GM18507 (cell line): ENCODE results near the gene KLHL3.

Experiments
- DNase-seq: peaks from one replicate; pipeline ENCODE4 v3.0.0; 2011; ENCODE audit warnings: low read depth; ENCODE audit not compliant: insufficient read length; ENCODE audit errors: extremely low spot score
- FAIRE-seq: peaks from 2 replicates; lab custom pipeline; 2011; peaks lifted over from hg19 to GRCh38; lab: Jason Lieb, UNC

KLHL3 gene

GRCh38 chr5:137750436-137750835 is 14.5 kb upstream of the KLHL3 start:
- DNase-seq = no peak
- FAIRE-seq = peak; percentile 35

GRCh38 chr5:137747848-137748247 is 12.0 kb upstream of the KLHL3 start:
- FAIRE-seq (no peak), DNase-seq (no peak)

DNA sequence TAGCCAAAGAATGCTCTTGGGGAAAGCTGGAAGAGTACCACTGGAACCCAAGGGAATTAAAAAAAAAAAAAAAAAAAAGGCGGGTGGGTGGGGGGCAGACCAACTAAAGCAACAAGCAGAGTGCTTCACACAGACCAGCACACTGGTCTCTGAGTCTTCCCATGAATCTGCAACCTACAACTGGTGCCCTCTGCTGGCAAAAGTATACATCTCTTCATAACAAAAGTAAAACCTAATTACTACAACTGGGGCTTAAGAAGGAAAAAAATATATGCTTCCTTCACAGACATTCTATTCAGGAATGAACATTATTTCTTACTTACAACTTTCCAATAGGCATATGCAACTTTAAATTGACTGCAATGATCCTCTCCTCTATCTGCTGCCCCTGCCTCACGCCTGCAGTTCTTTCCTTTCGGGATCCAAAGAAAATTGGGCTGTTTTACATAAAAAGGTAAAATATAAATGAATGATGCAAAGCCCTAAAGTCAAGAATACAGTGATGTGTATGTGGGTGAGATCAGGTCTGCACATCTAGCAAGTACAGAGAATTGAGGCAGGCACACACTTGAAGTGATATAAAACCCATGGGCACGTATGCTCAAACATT is 7.2 kb upstream of the KLHL3 start:
- FAIRE-seq = peak; percentile 83
- no peak for DNase-seq

- DNase-seq (no peak), FAIRE-seq (no peak)
Observed at GRCh38 chr5:137741718-137742117, 5.8 kb upstream of the KLHL3 start.

DNA sequence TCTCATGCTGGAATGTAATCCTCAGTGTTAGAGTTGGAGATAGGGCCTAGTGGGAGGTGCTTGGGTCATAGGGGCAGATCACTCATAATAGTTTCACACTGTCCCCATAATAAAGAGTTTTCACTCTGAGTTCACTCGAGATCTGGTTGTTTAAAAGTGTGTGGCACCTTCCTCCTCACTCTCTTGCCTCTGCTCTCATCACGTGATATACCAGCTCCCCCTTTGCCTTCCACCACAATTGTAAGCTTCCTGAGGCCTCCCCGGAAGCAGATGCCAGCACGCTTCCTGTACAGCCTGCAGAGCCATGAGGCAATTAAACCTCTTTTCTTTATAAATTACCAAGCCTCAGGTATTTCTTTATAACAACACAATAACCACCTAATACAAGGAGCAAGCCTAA is 3.8 kb upstream of the KLHL3 start:
- FAIRE-seq (no peak), DNase-seq (no peak)

DNA sequence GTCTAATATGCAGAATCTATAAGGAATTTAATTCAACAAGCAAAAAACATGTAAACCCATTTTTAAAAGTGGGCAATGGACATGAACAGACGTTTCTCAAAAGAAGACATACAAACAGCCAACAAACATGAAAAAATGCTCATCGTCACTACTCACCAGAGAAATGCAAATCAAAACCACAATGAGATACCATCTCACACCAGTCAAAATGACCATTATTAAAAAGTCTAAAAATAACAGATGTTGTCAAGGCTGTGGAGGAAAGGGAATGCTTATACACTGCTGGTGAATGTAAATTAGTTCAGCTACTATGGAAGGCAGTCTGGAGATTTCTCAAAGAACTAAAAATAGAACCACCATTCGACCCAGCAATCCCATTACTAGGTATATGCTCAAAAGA is 3.1 kb upstream of the KLHL3 start:
- no peak for DNase-seq
- peak; percentile 44 for FAIRE-seq

GRCh38 chr5:137737349-137738131 is 1.7 kb upstream of the KLHL3 start:
- FAIRE-seq = peak; percentile 70
- no peak for DNase-seq

DNA sequence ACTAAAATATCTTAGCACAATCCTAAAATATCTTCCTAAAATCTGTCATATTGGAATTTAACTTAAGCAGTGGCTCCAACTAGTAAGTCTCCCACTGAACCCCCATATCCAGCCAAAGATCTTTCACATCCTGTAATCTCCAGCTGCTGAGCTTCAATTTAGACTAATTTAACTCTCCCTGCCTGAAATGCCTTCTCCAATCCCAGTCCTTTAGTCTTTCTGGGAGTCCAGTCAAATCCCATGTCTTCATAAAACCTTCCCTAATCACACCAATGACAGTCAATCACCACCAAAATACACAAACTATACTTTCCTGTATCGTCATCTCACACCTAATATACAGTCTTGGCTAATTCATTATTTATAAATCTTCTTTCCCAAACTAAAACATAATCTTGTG is 607 bp upstream of the KLHL3 start:
- FAIRE-seq = no peak
- no peak for DNase-seq

DNA sequence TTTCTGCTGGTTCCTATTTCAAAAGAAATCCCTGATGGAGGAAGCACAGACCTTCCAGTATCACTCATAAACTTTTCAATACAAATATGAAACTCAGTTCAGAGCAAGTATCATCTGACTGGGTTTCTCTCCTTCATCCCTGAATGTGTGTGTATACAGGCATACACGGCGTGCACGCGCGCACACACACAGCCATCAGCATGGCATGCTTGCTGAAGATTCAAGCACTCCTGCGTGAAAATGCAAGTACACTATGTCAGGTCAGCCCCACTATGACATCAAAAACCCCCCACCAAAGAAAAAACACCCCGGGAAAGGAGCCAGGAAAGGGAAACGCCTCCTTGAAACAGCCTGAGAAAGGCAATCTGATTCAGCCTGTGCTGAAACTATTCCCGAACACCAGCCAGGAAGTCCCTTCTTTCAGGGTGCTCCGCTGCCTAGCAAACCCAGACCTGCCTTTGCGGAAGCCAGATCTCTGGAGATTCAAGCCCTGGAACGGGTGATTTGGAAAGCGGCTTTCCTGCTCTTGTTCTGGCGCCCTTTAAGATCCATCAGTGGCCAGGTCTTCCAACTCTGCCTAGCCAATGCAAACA is 831 bp downstream of the KLHL3 start:
- FAIRE-seq = peak; percentile 15

GRCh38 chr5:137734331-137734730 is 1.6 kb downstream of the KLHL3 start:
- no peak for DNase-seq
- FAIRE-seq = no peak

More for the DNA sequence above, 831 bp downstream of the KLHL3 start:
- DNase-seq = no peak

- DNase-seq = no peak
- FAIRE-seq = no peak
Observed at GRCh38 chr5:137733922-137734321, 2.0 kb downstream of the KLHL3 start.

- FAIRE-seq = no peak
- DNase-seq = no peak
Observed at GRCh38 chr5:137733006-137733405, 2.9 kb downstream of the KLHL3 start.

DNA sequence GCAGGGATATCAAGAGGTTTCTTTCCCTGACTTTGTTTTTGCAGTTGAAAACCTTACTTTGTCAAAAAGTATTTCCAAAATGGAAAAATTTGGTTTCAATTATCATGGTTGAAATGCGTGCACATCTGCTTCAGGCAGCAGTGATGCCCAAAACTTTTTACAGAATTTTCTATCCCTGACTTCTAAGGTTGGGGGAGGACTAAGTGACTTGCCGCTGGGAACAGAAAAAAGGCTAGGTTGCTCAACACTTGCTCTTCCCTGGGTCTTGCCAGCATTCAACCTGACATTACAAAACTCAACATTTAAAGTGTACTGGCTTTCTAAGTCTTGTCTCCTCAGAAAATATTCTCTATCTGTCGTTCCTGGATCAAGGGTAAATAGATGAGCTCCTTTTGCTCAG is 4.7 kb downstream of the KLHL3 start:
- FAIRE-seq = no peak
- no peak for DNase-seq

DNA sequence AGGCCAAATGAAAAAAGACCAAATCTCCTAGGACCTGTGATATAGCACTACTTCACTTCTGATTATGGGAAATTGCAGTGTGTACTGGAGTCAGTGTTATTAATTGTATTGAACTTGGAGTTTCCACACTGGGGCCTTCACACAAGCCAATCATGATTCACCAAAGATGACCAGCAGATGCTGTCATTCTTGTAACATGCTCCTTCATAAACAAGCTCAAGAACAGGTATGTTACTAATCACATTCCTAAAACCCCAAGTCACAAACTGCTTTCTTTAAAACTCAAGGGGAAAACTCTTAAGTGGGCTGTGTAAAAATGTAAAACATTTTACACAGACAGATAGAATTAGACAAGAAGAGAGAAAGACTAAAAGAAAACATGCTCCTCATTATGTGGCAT is 5.6 kb downstream of the KLHL3 start:
- FAIRE-seq (no peak), DNase-seq (no peak)

DNA sequence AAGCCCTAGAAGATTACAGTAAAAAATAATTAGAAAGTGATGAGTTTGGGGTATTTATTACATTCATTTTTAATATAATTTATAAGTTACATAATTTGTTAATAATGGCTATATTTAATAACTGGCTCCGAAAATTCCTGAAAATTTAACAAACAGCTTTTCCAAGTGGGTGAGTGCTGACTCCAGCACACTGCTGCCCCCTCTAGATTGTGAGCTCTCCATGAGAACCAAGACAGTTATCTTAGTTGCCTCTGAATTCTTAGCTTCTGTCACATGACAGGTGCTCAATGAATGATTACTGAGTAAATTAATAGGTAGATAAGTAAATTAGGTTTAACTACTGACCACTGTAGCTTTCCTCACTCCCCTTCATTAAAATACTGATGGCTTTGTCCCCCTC is 7.8 kb downstream of the KLHL3 start:
- DNase-seq = no peak
- no peak for FAIRE-seq

GRCh38 chr5:137727623-137728022 is 8.3 kb downstream of the KLHL3 start:
- DNase-seq = no peak

GRCh38 chr5:137724251-137724650 is 11.6 kb downstream of the KLHL3 start:
- no peak for FAIRE-seq
- no peak for DNase-seq

More at GRCh38 chr5:137727623-137728022, 8.3 kb downstream of the KLHL3 start:
- no peak for FAIRE-seq

GRCh38 chr5:137718611-137719010 is 17.3 kb downstream of the KLHL3 start:
- no peak for FAIRE-seq
- DNase-seq = no peak

- FAIRE-seq (no peak), DNase-seq (no peak)
Observed at GRCh38 chr5:137716337-137716736, 19.6 kb downstream of the KLHL3 start.

DNA sequence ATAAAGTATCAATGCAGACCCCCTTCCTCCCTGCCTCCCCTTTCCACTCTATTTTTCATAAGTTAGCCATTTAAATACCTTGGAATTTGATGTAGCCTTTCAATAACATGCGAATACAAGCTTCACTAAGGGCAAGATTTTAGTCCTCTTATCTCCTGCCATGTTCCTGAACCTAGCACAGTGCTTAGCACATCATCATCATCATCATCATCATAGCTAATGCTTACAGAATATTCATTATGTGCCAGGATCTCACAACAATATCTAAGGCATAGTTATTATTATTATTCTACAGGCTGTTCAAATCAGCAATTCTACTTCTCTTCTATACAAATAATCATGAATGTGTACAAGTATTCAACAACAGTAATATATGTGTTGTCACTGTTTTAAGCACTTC is 20.4 kb downstream of the KLHL3 start:
- FAIRE-seq = no peak
- no peak for DNase-seq

GRCh38 chr5:137714946-137715345 is 20.9 kb downstream of the KLHL3 start:
- FAIRE-seq (no peak), DNase-seq (no peak)
